Measurements from ENCODE around the gene L1CAM. TPM values are rescaled to one million over a fixed set of nuclear protein-coding genes. Genes with fewer than 3 reads are reported as not detected.

The L1CAM gene
- total RNA-seq, 1 donor from 2014 or later = 11.0 TPM

DNA sequence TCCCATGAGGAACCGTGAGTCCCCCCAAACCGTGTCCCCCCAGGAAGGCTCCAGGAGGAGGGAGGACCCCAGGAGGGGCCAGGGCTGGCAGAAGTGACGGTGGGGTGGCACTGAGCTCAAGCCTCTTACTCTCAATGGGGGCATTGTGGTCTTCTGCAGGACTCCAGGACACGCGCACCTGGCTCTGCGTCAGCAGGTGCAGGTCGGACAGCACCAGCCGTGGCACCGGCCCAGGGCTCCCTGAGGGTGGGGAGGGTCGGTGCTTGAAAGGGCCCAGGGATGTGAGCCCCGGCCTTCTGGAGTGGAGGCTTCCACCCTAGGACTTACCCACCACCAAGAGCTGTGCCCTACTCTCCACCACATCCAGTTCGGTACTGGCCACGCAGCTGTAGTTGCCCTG lies 18.3 kb downstream of the L1CAM start:
- H3K27me3 Mint-ChIP-seq = peaks cover 4% of the 10 kb centered on the region
- ChIA-PET POLR2A (no interaction called here), CTCF (no interaction called here)
- H3K4me1 Mint-ChIP-seq = no peaks in the 10 kb centered on the region
- ATAC-seq (ENCODE audit: low read depth) = no peak
- TF ChIP-seq, protein P1, sequence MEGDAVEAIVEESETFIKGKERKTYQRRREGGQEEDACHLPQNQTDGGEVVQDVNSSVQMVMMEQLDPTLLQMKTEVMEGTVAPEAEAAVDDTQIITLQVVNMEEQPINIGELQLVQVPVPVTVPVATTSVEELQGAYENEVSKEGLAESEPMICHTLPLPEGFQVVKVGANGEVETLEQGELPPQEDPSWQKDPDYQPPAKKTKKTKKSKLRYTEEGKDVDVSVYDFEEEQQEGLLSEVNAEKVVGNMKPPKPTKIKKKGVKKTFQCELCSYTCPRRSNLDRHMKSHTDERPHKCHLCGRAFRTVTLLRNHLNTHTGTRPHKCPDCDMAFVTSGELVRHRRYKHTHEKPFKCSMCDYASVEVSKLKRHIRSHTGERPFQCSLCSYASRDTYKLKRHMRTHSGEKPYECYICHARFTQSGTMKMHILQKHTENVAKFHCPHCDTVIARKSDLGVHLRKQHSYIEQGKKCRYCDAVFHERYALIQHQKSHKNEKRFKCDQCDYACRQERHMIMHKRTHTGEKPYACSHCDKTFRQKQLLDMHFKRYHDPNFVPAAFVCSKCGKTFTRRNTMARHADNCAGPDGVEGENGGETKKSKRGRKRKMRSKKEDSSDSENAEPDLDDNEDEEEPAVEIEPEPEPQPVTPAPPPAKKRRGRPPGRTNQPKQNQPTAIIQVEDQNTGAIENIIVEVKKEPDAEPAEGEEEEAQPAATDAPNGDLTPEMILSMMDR (IDR thresholded peaks at IDR 0.05) = no peak
- H3K27ac Mint-ChIP-seq = no peak overlapping the region
- H3K36me3 Mint-ChIP-seq (ENCODE audit: low read depth) = peaks cover 5% of the 10 kb centered on the region
- intact Hi-C loops (cut with micrococcal nuclease) = no loop called here
- DNase-seq = no peak
- no peaks in the 10 kb centered on the region for H3K9me3 Mint-ChIP-seq
- no peak overlapping the region for H3K4me3 Mint-ChIP-seq

DNA sequence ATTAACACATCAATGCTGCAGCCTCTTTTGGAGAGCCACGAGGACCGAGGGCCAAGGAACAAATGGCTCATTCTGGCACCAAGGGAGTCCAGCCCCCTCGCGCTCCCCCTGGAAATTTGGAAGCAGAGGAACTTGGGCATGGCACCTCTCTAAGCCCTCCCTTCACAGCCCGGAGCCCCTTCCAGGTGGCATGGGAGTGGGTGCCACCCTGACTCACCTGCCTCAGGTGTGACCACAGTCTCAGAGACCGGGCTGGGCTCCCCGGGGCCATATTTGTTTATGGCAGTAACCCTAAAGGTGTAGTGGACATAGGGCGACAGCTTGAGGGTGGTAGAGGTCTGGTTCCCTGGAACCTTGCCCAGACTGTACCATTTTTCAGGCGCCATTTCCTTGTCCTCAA lies 18.8 kb downstream of the L1CAM start:
- H3K4me3 Mint-ChIP-seq = no peak overlapping the region
- H3K4me1 Mint-ChIP-seq = no peaks in the 10 kb centered on the region
- no peak for ATAC-seq (ENCODE audit: low read depth)
- TF ChIP-seq, protein P1 (IDR thresholded peaks at IDR 0.05) = no peak
- ChIA-PET POLR2A (no interaction called here), CTCF (no interaction called here)
- no peak overlapping the region for H3K27ac Mint-ChIP-seq
- H3K9me3 Mint-ChIP-seq = no peaks in the 10 kb centered on the region
- intact Hi-C loops (cut with micrococcal nuclease) = no loop called here
- H3K27me3 Mint-ChIP-seq = peaks cover under 1% of the 10 kb centered on the region
- peaks cover 5% of the 10 kb centered on the region for H3K36me3 Mint-ChIP-seq (ENCODE audit: low read depth)
- no peak for DNase-seq

DNA sequence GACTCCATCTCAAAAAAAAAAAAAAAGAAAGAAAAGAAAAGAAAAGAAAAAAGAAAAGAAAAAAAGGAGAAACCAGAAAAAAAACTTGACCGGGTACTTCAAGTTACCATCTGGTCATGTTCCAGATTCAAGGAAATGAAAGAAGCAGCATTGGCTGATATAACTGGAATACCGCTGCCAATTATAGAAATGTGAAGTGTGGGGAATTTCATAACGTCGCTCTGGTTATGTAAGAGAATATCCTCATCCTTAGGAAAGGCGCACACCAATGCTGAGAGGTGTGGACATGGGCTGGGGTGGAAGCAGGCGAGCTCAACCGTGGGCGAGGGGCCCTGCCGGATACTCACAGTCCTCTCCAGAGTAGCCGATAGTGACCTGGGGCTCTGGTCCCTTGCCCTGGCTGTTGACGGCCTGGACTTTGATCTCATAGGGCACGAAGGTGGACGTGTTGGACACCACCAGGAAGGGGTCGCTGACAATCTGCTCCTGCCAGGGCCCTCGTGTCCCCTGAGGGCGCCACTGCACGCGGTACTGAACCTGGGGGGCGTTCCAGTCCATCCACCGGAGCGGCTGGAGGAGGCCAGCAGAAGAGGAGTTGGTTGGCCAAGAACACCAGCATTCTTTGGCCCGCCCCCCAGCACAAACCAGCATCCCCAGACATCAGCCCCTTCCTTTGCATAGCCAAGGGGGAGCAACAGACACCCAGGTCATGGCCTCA lies 19.5 kb downstream of the L1CAM start:
- H3K4me1 Mint-ChIP-seq = no peaks in the 10 kb centered on the region
- CTCF ChIA-PET = no interaction called here

DNA sequence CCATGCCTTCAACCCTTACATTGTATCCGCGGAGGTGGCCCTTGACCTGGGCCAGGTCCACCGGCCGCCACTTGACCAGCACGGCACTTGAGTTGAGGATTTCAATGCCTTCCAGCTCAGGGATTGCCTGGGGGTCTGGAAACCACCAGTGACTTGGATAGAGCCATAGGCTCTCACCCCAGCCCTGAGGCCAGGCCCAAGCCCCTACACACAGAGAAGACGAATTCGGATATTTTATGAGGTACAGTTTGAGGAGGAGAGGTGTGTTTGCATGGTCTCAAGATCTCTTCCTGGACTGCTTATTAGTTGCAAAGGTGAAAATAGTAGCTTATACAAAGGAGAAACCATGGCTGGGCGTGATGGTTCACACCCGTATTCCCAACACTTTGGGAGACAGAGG lies 20.3 kb downstream of the L1CAM start:
- intact Hi-C loops (cut with micrococcal nuclease) = no loop called here
- DNase-seq = no peak
- no peak for ATAC-seq (ENCODE audit: low read depth)
- Mint-ChIP-seq H3K4me3 (no peak overlapping the region), H3K27ac (no peak overlapping the region), H3K9me3 (no peaks in the 10 kb centered on the region), H3K36me3 (ENCODE audit: low read depth) (peaks cover 5% of the 10 kb centered on the region), H3K4me1 (no peaks in the 10 kb centered on the region), H3K27me3 (no peaks in the 10 kb centered on the region)
- ChIA-PET POLR2A (no interaction called here), CTCF (no interaction called here)
- TF ChIP-seq, protein P1 (IDR thresholded peaks at IDR 0.05) = no peak

More for the DNA sequence above, 19.5 kb downstream of the L1CAM start:
- Mint-ChIP-seq H3K27me3 (no peaks in the 10 kb centered on the region), H3K4me3 (no peak overlapping the region), H3K9me3 (no peaks in the 10 kb centered on the region), H3K36me3 (ENCODE audit: low read depth) (peaks cover 5% of the 10 kb centered on the region), H3K27ac (no peak overlapping the region)
- ATAC-seq (ENCODE audit: low read depth) (no peak), DNase-seq (no peak)
- POLR2A ChIA-PET = no interaction called here
- TF ChIP-seq, protein P1 (IDR thresholded peaks at IDR 0.05) = no peak
- intact Hi-C loops (cut with micrococcal nuclease) = no loop called here

DNA sequence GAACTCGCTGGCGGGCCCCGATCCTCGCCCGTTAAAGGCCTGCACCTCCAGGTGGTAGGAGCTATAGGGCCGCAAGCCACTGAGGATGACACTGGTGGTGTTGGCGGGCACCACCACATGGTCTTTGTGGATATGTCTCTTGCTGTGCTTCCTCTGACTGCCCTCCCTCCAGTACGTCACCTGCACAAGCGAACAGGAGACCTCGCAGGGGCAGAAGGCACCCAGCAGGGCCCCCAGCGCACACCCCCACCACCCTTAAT lies 20.7 kb downstream of the L1CAM start:
- CTCF ChIA-PET = no interaction called here
- H3K27me3 Mint-ChIP-seq = no peaks in the 10 kb centered on the region
- intact Hi-C loops (cut with micrococcal nuclease) = no loop called here
- H3K4me1 Mint-ChIP-seq = no peaks in the 10 kb centered on the region
- no peak overlapping the region for H3K27ac Mint-ChIP-seq
- no peaks in the 10 kb centered on the region for H3K9me3 Mint-ChIP-seq
- TF ChIP-seq, protein P1 (IDR thresholded peaks at IDR 0.05) = no peak
- no peak for ATAC-seq (ENCODE audit: low read depth)
- no peak for DNase-seq
- no peak overlapping the region for H3K4me3 Mint-ChIP-seq
- peaks cover 5% of the 10 kb centered on the region for H3K36me3 Mint-ChIP-seq (ENCODE audit: low read depth)
- POLR2A ChIA-PET = no interaction called here
